K562 (cell line): ENCODE data around the gene CBL. TPM values are rescaled to one million over a fixed set of nuclear protein-coding genes. Genes with fewer than 3 reads are reported as not detected.

ENCODE experiments used
- ARID1B ChIP-seq: fragments of 450-650 bp; IDR thresholded peaks from 2 replicates; pipeline ENCODE4 v1.6.1; 2016; ENCODE audit warnings: antibody characterized with exemption, mild to moderate bottlenecking, inconsistent platforms
- BRCA1 ChIP-seq, 2 experiments: fragments of 450-650 bp in 1 of 2; sonication (generic) in 1 of 2; formaldehyde crosslinking in 1 of 2; IDR thresholded peaks; 2 replicates each; pipeline versions ENCODE4 v1.5.0 to v1.6.1; 2017 to 2020; ENCODE audit warnings: mild to moderate bottlenecking in 1 of 2, missing genetic modification reagents in 1 of 2
- C11orf30 ChIP-seq: fragments of 450-650 bp; IDR thresholded peaks from 2 replicates; pipeline ENCODE4 v1.6.1; 2016; ENCODE audit warnings: low read depth, mild to moderate bottlenecking
- CBX2 ChIP-seq: fragments of 200-600 bp; sonication (generic); IDR thresholded peaks from one replicate; pipeline ENCODE4 v1.6.1; 2012; ENCODE audit warnings: mild to moderate bottlenecking, low read length, inconsistent platforms; ENCODE audit not compliant: insufficient read depth, poor library complexity, severe bottlenecking
- DDX20 ChIP-seq: fragments of 450-650 bp; IDR thresholded peaks from 2 replicates; pipeline ENCODE4 v1.6.1; 2016; ENCODE audit warnings: missing genetic modification characterization, low read depth, mild to moderate bottlenecking, missing compliant biosample characterization, moderate library complexity
- DPF2 ChIP-seq: fragments of 450-650 bp; IDR thresholded peaks from 2 replicates; pipeline ENCODE4 v1.6.1; 2016
- GATA2 ChIP-seq: sonication (generic); formaldehyde crosslinking; IDR thresholded peaks from 2 replicates; pipeline ENCODE4 v1.4.0; 2020; ENCODE audit warnings: mild to moderate bottlenecking, missing genetic modification reagents
- JUNB ChIP-seq: fragments of 450-650 bp; formaldehyde crosslinking; conservative IDR thresholded peaks from 2 replicates; pipeline ENCODE4 v1.4.0; 2020; ENCODE audit warnings: mild to moderate bottlenecking
- KDM2B ChIP-seq: fragments of 250-450 bp; sonication (Bioruptor Pico); IDR thresholded peaks from 2 replicates; pipeline ENCODE4 v1.8.0; 2021; ENCODE audit warnings: mild to moderate bottlenecking, moderate library complexity
- LEF1 ChIP-seq: fragments of 450-650 bp; IDR thresholded peaks from 2 replicates; pipeline ENCODE4 v1.6.1; 2016; ENCODE audit warnings: mild to moderate bottlenecking
- MAFG ChIP-seq: fragments of 450-650 bp; conservative IDR thresholded peaks from 2 replicates; pipeline ENCODE4 v1.6.1; 2016; ENCODE audit warnings: missing genetic modification characterization, missing compliant biosample characterization
- MEIS2 ChIP-seq: fragments of 450-650 bp; IDR thresholded peaks from 2 replicates; pipeline ENCODE4 v1.6.1; 2014; ENCODE audit warnings: mild to moderate bottlenecking; ENCODE audit not compliant: partially characterized antibody
- NFE2 ChIP-seq: IDR thresholded peaks from 2 replicates; pipeline ENCODE4 v1.6.1; 2014; ENCODE audit warnings: antibody characterized with exemption, low read depth
- SMARCA4 ChIP-seq: fragments of 450-650 bp; IDR thresholded peaks from 2 replicates; pipeline ENCODE4 v1.6.1; 2016
- SMARCC2 ChIP-seq: fragments of 450-650 bp; IDR thresholded peaks from 2 replicates; pipeline ENCODE4 v1.6.1; 2017; ENCODE audit warnings: antibody characterized with exemption, moderate library complexity, mild to moderate bottlenecking, low read depth
- STAT5B ChIP-seq: fragments of 250-450 bp; sonication (Bioruptor Pico); IDR thresholded peaks from 2 replicates; pipeline ENCODE4 v1.8.0; 2021; ENCODE audit warnings: mild to moderate bottlenecking, inconsistent platforms
- ZNF12 ChIP-seq: sonication (generic); formaldehyde crosslinking; IDR thresholded peaks from 2 replicates; pipeline ENCODE4 v1.4.0; 2020; ENCODE audit warnings: mild to moderate bottlenecking, missing genetic modification reagents
- ZNF3 ChIP-seq: fragments of 250-450 bp; sonication (Bioruptor Pico); IDR thresholded peaks from 2 replicates; pipeline ENCODE4 v1.5.0; 2021; ENCODE audit warnings: mild to moderate bottlenecking, moderate library complexity
- ZNF316 ChIP-seq: fragments of 450-650 bp; IDR thresholded peaks from 2 replicates; pipeline ENCODE4 v1.6.1; 2016
- ZNF699 ChIP-seq: fragments of 250-450 bp; sonication (Bioruptor Pico); IDR thresholded peaks from 2 replicates; pipeline ENCODE4 v1.8.0; 2021; ENCODE audit warnings: mild to moderate bottlenecking, moderate library complexity; ENCODE audit not compliant: insufficient replicate concordance
- ZNF75A ChIP-seq: fragments of 450-650 bp; formaldehyde crosslinking; IDR thresholded peaks from 2 replicates; pipeline ENCODE4 v1.4.0; 2020; ENCODE audit warnings: mild to moderate bottlenecking
- polyA plus RNA-seq, 8 experiments: library from polyadenylated mRNA; depleted of rRNA in 4 of 8; stranded (reverse) in 5 of 8; unstranded in 3 of 8; fragments of >200 nt; fragmentation: Nextera tagmentation in 2 of 8; fragmentation: Illumina TruSeq in 1 of 8; extraction: Ambion mirVana in 2 of 8; extraction: Trizol in 1 of 8; gene quantifications; 2 replicates each; pipeline versions ENCODE4 v1.2.1 to v1.2.3, GENCODE V29; 2011 to 2014; ENCODE audit warnings: inconsistent platforms in 1 of 8, missing spikeins in 1 of 8
- total RNA-seq, 7 experiments: library from RNA; depleted of rRNA in 6 of 7; stranded (reverse); fragments of >200 nt in 6 of 7; fragmentation: Illumina TruSeq in 2 of 7; extraction: Trizol in 2 of 7; gene quantifications; 2 replicates each; pipeline versions ENCODE4 v1.2.1 to v1.2.3, GENCODE V29; 2011 to 2021; ENCODE audit warnings: low replicate concordance in 1 of 7
- TF ChIP-seq, protein P1 (sequence below), 2 experiments: fragments of 450-650 bp in 1 of 2; sonication (generic) in 1 of 2; formaldehyde crosslinking in 1 of 2; IDR thresholded peaks in 1 of 2; conservative IDR thresholded peaks in 1 of 2; 2 replicates each; pipeline versions ENCODE4 v1.6.1 to v1.8.1; 2016 to 2023; ENCODE audit warnings: mild to moderate bottlenecking in 2 of 2, moderate library complexity in 2 of 2, inconsistent platforms in 1 of 2, missing genetic modification reagents in 1 of 2
- TF ChIP-seq, protein P2 (sequence below): sonication (generic); formaldehyde crosslinking; IDR thresholded peaks from 2 replicates; pipeline ENCODE4 v1.8.0; 2022; ENCODE audit warnings: mild to moderate bottlenecking, missing genetic modification reagents

The CBL gene
- total and polyA plus RNA-seq, 9 of the 15 experiments (the other 6 are each of a cell fraction or from before 2014, with no cell fraction given): 3.2 to 24.9 (median 9.9) TPM

DNA sequence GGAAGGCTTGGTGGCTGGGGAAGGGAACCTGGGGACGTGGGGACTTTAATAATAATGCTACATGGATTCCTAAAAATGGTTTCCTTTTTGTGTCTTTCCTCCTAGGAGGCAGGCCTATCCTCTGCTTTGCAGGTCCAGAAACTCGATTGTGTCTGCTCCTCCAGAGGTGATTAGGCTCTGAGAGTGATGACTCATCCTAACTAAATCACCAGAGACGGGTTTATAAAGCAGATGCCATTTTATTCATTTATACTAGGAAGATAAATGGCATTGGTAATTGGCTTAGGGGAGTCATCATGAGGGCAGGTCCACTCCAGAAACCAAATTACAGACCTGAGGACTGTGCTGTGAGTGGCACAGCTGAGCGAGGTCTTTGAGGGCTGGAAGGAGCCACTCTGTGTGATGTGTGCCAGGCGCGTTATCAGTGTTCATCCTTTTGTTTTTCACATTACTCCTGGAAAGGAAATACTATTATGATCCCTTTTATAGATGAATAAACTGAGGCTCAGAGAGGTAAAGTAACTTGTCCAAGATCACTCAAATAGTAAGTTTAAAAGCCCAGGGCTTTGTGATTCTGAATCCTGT lies 30.6 kb upstream of the CBL start (continued):
- TF ChIP-seq DDX20: no peak
- TF ChIP-seq NFE2: peak; percentile 50
- no peak for TF ChIP-seq SMARCC2
- TF ChIP-seq, protein P1, sequence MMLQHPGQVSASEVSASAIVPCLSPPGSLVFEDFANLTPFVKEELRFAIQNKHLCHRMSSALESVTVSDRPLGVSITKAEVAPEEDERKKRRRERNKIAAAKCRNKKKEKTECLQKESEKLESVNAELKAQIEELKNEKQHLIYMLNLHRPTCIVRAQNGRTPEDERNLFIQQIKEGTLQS (IDR thresholded peaks at IDR 0.05): peak; percentile 97
- TF ChIP-seq, protein P1 (CRISPR knock-in tag; conservative IDR thresholded peaks at IDR 0.05): no peak
- TF ChIP-seq JUNB: peak; percentile 83
- no peak for TF ChIP-seq BRCA1 (IDR thresholded peaks at IDR 0.05)
- no peak for TF ChIP-seq BRCA1 (CRISPR knock-in tag; IDR thresholded peaks at IDR 0.05)
- TF ChIP-seq, protein P2, sequence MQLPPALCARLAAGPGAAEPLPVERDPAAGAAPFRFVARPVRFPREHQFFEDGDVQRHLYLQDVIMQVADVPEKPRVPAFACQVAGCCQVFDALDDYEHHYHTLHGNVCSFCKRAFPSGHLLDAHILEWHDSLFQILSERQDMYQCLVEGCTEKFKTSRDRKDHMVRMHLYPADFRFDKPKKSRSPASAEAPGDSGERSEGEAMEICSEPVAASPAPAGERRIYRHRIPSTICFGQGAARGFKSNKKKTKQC (CRISPR knock-in tag): no peak
- TF ChIP-seq MEIS2: peak; percentile 38
- TF ChIP-seq ZNF316: peak; percentile 74
- TF ChIP-seq ARID1B: peak; percentile 46; the same call in 1 of the 2 replicates
- TF ChIP-seq KDM2B (CRISPR knock-in tag): no peak
- no peak for TF ChIP-seq ZNF75A (CRISPR knock-in tag)
- peak; percentile 62; the same call in 1 of the 2 replicates for TF ChIP-seq SMARCA4
- TF ChIP-seq MAFG (tag): peak; percentile 75
- peak; percentile 81 for TF ChIP-seq C11orf30
- TF ChIP-seq LEF1: no peak
- TF ChIP-seq ZNF12 (CRISPR knock-in tag): no peak
- no peak for TF ChIP-seq ZNF3 (CRISPR knock-in tag)
- TF ChIP-seq ZNF699 (CRISPR knock-in tag): no peak
- no peak for TF ChIP-seq STAT5B
- TF ChIP-seq DPF2: peak; percentile 56
- TF ChIP-seq CBX2: no peak
- no peak for TF ChIP-seq GATA2
